ENCODE measurements around the gene SIX2.

DNA sequence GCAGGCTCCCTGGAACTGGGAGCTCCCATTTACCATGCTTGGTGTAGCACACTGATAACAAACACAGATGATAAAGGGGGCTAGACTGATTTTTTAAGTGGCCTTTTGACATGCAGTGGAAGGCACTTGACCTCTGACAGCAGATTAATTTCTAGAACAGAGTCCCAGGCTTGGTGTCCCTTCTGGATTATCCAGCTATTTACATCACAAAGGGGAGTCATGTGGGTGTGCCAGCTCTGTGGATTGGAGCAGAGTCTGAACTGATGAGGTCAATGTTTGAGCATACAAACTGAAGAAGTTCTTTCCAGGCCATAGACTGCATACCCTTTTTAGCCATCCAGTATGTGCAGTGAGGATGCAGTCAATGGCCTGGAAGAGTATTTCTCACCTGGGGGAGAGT is 31.5 kb upstream of the SIX2 start:
- TF ChIP-seq CTCF (IDR thresholded peaks at IDR 0.05) (no peak), POLR2A (IDR thresholded peaks at IDR 0.05) (no peak)
